IPS DF 4.7 (cell line): ENCODE measurements around the gene MRPL46.
"Not testable (repeated sequence)": the region's sequence is repeated elsewhere in the genome, so short reads cannot be mapped to it uniquely, and the experiment has no call there.

Experiments used
- DNase-seq: peaks from one replicate; pipeline ENCODE4 v3.0.0-alpha.2; 2013; ENCODE audit warnings: low spot score; ENCODE audit errors: extremely low read depth

Gene MRPL46

DNA sequence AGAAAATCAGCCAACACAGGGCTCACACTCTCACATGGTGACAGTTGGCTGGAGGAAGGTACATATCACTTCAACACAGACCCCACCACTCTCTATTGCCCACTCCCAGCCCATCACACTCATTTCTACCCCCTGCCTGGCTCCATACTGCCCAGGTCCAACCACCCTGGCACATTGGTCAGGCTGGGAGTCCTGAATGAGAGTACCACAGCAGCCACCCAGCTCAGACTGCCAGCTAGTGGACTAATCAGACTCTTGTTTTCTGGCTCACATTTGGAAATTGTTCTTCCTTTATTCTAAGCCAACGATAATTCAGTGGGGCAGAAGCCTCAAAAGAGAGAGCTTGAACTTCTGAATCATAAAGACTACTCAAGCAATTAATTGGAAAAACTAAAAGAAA lies 20.0 kb downstream of the MRPL46 start:
- DNase-seq: no peak

DNA sequence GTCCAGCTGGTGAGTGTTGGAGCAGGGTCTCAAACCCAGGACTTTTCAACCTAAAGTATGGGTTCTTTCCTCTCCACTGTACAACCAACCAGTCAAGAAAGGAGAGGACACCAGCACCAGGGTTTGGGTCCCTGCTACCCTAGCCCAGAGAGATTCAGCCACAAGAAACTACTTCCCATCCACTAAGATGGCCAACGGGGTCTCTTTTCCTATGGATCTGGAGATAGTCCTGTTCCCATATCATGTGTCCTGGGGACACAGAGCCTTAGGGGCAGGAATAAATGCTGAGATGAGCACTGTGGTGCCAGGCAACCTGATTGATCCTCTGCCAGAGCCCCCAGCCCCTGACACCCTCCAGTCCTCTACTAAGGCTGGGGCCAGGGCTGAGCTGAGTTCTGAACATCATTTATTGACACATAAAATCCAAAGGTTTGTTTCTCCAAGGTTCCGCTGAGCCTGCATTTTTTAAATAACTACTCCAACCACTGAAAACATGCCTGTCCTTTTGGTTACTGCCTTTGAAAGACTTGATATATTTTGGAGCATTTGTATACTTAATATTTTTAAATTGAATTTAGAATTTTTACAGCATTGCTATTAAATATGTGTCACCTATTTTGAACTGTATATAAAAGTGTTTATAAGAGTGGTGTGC lies 26.0 kb downstream of the MRPL46 start:
- DNase-seq: no peak

- DNase-seq: no peak
Measured at GRCh38 chr15:88440021-88440420, 27.2 kb downstream of the MRPL46 start.

GRCh38 chr15:88438181-88438580 lies 29.0 kb downstream of the MRPL46 start:
- DNase-seq: no peak

GRCh38 chr15:88434106-88434505 lies 33.1 kb downstream of the MRPL46 start:
- not testable (repeated sequence) for DNase-seq

DNA sequence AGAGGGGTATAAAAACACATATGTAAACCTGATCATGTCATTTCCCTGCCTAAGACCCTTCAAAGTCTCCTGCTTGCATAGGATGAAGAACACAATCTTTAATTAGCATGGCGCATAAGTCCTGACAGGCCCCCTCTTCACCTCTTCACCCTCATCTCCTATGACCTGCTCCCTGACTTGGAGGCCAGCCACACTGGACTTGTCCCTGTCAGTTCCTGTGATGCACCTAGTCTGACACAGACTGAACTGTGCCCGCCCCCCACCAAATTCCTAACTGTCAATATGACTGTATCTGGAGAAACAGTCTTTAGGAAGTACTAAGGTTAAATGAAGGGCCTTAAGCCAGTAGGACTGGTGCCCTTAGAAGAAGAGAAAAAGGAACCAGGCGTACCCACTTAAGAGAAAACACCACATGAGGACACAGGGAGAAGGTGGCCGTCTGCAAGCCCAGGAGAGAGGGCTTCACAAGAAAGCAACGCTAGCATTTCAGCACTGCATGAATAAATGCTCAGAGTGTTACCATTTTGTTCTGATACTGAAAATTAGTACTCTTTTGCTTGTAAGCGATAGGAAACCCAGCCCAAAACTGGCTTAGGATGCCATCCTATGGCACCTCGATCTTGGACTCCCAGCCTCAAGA lies 34.0 kb downstream of the MRPL46 start:
- no peak for DNase-seq

GRCh38 chr15:88431441-88431840 lies 35.7 kb downstream of the MRPL46 start:
- DNase-seq: no peak

DNA sequence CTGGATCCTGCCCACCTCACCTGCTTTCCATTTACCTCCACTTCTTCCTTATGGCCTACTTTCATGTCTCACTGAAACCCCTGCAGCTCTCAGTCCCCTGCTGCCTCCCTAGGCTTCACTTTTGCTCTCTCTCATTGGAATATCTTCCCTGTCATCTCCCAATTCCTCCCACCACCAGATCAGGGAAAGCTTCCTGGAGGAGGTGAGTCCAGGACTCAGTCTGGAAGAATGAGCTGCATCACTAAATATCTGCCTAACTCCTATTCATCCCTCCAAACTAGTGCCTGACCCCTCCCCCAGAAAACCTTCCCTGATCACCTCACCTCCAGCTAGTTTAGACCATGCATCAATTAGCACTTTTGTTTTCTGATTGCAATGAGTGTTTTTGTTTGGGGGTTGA lies 37.1 kb downstream of the MRPL46 start:
- DNase-seq: no peak

DNA sequence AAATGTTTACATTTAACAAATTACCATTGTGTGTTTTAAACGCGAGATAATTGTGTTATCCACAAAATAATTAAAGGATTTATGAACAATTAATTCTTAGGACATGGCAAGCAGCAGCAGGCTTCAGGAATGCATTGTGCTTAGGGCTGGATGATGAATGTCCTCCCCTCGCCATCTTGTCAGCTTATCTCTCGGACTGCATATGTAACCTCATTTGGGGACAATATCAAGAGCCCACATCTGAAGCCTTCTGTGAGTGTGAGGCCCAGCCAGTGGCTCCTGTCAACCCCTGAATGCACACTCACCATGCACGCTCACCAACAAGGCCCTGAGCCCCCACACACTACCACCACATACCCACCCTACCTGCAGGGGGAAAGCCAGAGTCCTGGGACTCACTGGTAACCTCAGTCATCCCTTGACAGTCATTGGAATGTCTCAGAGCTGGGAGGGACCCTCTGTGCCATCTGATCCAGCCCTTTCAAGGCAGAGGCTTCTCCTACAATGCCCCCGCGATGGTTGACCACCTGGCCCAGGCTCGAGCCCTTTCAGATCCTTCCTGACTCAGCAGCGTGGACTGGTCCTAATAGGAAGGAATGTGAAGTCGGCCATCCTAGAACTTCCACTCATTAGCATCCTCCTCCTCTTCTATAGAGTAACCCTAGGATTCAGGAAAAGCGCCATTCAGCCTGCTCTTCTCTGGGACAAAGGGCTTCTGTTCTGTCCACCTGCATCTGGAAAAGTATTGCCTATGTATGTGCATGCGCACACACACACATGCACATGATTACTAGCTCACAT lies 38.2 kb downstream of the MRPL46 start:
- no peak for DNase-seq

- DNase-seq: no peak
Measured at GRCh38 chr15:88428053-88428452, 39.1 kb downstream of the MRPL46 start.

GRCh38 chr15:88426304-88426703 lies 40.9 kb downstream of the MRPL46 start:
- DNase-seq: no peak

DNA sequence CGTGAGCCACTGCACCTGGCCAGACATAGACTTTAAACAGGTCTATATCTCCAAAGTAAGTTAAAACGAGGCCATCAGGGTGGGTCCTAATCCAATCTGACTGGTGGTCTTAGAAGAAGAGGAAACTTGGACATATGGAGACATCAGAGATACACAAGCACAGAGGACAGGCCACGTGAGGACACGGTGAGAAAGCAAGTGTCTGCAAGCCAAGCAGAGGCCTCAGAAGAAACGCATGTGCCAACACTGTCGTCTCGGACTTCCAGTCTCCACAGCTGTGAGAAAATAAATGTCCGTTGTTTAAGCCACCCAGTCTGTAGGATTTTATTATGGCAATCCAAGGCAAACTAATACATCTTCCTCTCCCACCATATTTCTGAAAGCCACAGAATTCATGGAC lies 43.9 kb downstream of the MRPL46 start:
- no peak for DNase-seq

- no peak for DNase-seq
Measured at GRCh38 chr15:88419830-88420229, 47.4 kb downstream of the MRPL46 start.
